Astrocyte of the cerebellum (primary cell): ENCODE data around the gene GHRHR.

ENCODE experiments used
- DNase-seq: peaks from one replicate; pipeline ENCODE4 v3.0.0-alpha.2; 2011; ENCODE audit warnings: low read depth
- H3K4me3 ChIP-seq: 2 replicates; pipeline ENCODE4 v1.5.1; 2011; ENCODE audit warnings: mild to moderate bottlenecking, low read depth, low read length, moderate library complexity
- CTCF ChIP-seq: IDR thresholded peaks from 2 replicates; pipeline ENCODE4 v1.5.1; 2012; ENCODE audit warnings: low read length, low read depth, moderate library complexity, mild to moderate bottlenecking; ENCODE audit errors: missing control alignments
- in situ Hi-C: cut with HindIII; loops from 2 replicates; pipeline ENCODE4 v1.10.0; 2017; ENCODE audit warnings: low sequenced_read_pairs

The GHRHR gene

GRCh38 chr7:30974605-30975255, 11.0 kb downstream of the GHRHR start:
- in situ Hi-C loops, result loop anchor here (25.0 kb wide), 2 partner anchors 88 to 138 kb away; partner anchors contain the start of gene ADCYAP1R1

GRCh38 chr7:30975256-30975899, 11.6 kb downstream of the GHRHR start:
- no peak for TF ChIP-seq CTCF
- no peak overlapping the region for H3K4me3 ChIP-seq
- in situ Hi-C loops, result loop anchor here (25.0 kb wide), 1 partner anchor 137 kb away; no protein-coding TSS in a partner anchor
- DNase-seq, result no peak

More at GRCh38 chr7:30974605-30975255, 11.0 kb downstream of the GHRHR start:
- no peak overlapping the region for H3K4me3 ChIP-seq
- peak; percentile 69 for TF ChIP-seq CTCF
- no peak for DNase-seq

- TF ChIP-seq CTCF, result no peak
Observed at GRCh38 chr7:30976381-30976780, 12.6 kb downstream of the GHRHR start.

GRCh38 chr7:30977222-30977621, 13.5 kb downstream of the GHRHR start:
- no peak overlapping the region for H3K4me3 ChIP-seq
- no peak for DNase-seq
- no peak for TF ChIP-seq CTCF
- in situ Hi-C loops, result loop anchor here (25.0 kb wide), 1 partner anchor 135 kb away; no protein-coding TSS in a partner anchor

More at GRCh38 chr7:30976381-30976780, 12.6 kb downstream of the GHRHR start:
- no peak for DNase-seq
- in situ Hi-C loops, result loop anchor here (25.0 kb wide), 1 partner anchor 136 kb away; no protein-coding TSS in a partner anchor
- no peak overlapping the region for H3K4me3 ChIP-seq

GRCh38 chr7:30977896-30978564, 14.3 kb downstream of the GHRHR start:
- peak; percentile 68 for TF ChIP-seq CTCF
- in situ Hi-C loops, result loop anchor here (25.0 kb wide), 1 partner anchor 134 kb away; no protein-coding TSS in a partner anchor
- H3K4me3 ChIP-seq, result no peak overlapping the region
- no peak for DNase-seq

GRCh38 chr7:30979027-30979426, 15.3 kb downstream of the GHRHR start:
- no peak for TF ChIP-seq CTCF
- H3K4me3 ChIP-seq, result no peak overlapping the region
- in situ Hi-C loops, result loop anchor here (25.0 kb wide), 1 partner anchor 133 kb away; no protein-coding TSS in a partner anchor
- no peak for DNase-seq
